Vagina (tissue), 2 donors: ENCODE data around the gene ABCA2.

Experiments used
- CTCF ChIP-seq, 3 experiments: fragments of 450-650 bp in 2 of 3; fragments of 200-600 bp in 1 of 3; sonication (generic) in 1 of 3; IDR thresholded peaks; one replicate each; pipeline ENCODE4 v1.5.1; 2017 to 2019; ENCODE audit warnings: antibody characterized with exemption in 3 of 3, mild to moderate bottlenecking in 2 of 3, moderate library complexity in 2 of 3
- POLR2AphosphoS5 ChIP-seq, 2 donors: sonication (generic); formaldehyde crosslinking; IDR thresholded peaks; one replicate each; pipeline ENCODE4 v1.9.0; 2017; ENCODE audit warnings: antibody characterized with exemption in 2 of 2, mild to moderate bottlenecking in 2 of 2, low read depth in 1 of 2; ENCODE audit not compliant: insufficient read depth in 1 of 2

- TF ChIP-seq CTCF (IDR thresholded peaks at IDR 0.05) (no peak), POLR2AphosphoS5 (IDR thresholded peaks at IDR 0.05; ENCODE audit: insufficient read depth in 1 of 2, low read depth in 1 of 2) (no peak)
Observed at GRCh38 chr9:137030006-137030405, 2.0 kb upstream of the ABCA2 start.
